Activated naive CD8-positive, alpha-beta T cell treated with anti-CD3 and anti-CD28 coated beads, Interleukin-2, amount 50 U/mL, for 16 hours (primary cell): ENCODE measurements around the gene VTI1A.

Experiments used
- DNase-seq: peaks from one replicate; pipeline ENCODE4 v3.0.0-alpha.2; 2020; ENCODE audit warnings: low read depth, low spot score

The VTI1A gene

DNA sequence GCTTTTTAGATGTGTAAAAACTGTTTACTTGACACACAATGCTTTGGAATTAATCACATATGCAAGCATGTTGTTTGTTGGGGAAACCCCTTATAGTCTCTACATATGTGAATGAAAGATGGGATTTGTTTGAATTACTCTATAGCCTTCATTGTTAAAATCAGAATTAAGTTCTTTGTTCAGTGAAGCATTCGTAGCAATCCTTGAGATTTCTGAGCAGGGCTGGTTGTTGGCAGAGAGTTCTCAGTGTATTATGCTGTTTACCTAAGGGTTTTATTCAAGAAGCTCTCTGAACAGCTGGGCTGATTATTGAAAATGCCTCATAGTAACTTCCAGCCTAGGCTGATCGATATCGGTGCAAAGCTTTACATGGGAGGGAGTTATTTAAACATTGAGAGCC is 190.9 kb downstream of the VTI1A start:
- no peak for DNase-seq

DNA sequence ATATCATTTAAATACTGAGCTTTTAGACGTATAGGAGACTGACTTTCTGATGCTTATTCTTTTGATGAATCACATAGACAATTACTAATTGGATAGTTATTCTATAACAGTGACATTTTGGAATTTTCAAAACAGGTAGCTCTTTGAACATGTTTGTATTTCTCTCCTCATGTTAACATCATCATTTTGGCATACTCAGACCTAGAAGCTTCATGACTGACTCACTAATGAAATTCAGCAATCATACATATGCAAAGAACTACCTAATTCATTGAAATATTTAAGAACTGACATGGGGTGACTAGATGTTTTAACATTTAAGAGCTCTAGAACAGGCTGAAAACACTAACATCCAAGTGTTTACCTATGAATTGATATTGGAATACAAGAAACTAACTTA is 192.3 kb downstream of the VTI1A start:
- no peak for DNase-seq

DNA sequence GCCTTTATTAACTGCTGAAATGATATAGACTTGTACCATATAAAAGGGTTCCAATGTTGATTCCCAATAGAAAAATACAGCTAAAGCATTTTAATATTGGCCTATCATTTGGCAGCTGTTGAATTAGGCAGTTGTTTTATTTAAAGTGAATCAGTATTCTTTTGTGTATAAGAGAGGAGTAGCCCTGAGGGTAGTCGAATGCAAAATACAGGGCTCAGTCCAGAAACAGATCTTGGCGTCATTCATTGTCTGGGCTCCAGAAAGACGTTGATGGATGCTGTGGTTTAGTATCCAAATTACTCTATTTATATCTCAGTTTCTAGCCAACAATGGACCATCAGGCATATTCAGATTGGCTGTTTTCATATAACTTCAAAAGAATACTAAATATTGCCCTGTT is 193.6 kb downstream of the VTI1A start:
- no peak for DNase-seq

DNA sequence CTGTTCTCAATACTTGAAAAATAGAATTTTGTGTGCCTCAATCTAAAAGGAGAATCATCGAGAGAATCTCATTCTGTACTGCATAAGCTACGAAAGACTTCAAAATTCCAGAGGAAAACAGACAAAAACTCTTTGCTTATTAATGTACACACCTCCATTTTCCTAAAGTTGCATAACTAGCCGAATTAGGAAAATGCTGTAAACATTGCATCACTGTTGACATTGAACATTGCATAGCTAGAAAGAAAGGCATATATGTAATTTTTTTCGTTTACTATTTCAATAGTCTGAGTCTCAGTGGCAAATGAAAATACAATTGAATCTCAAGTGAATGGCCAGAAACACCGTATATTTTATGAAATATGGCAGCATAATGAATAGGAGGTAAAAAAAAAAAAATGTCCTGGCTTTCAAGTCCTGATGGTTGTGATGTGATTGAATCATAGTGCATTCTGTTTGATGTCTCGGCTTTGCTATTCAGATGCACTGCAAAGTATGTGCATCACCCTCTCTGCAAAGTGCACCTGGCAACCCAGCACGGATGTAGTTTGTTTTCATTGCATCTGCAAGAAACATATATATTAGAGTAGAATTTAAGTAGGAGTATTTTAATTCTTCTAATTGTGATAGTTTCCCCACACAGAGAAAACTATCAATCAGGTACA is 196.7 kb downstream of the VTI1A start:
- DNase-seq = no peak

DNA sequence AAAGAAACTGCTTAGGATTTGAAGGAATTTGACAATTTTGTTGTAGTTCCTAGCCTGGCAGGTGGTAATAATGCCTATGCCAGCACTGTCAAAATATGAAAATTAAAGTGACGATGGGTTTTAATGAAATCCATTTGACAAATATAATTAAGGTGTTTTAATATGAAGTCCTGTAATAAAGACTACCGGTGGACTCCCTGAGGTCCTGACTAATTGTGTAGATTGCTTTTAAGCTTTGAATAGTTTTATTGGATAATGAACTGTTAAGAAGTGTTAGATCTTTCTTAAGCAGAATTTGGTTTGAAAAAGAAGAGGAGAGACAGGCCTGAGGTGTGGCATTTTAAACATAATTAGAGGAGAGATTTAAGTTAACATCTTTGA is 197.2 kb downstream of the VTI1A start:
- DNase-seq = no peak

- DNase-seq = no peak
Observed at GRCh38 chr10:112649006-112649821, 202.2 kb downstream of the VTI1A start.

- DNase-seq = no peak
Observed at GRCh38 chr10:112649822-112650152, 202.8 kb downstream of the VTI1A start.

- no peak for DNase-seq
Observed at GRCh38 chr10:112650588-112651030, 203.6 kb downstream of the VTI1A start.

DNA sequence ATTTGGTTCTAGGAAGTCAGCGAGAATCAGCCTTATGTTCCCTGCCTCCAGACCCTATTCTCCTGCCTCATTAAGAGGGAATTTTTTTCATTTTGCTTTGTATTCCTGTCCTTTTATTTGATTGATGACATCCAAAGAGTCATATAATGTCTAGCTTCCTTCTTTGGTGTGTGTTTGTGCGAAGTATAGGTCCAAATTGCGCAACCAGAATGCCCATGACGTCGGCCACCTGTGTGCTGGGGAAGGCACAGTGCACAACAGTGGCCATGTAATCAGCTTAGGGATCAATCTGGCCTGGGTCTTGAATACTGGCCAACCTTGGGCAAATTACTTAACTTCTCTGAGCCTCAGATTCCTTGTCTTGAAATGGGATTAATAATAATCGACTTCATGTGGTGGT is 206.2 kb downstream of the VTI1A start:
- no peak for DNase-seq

- DNase-seq = no peak
Observed at GRCh38 chr10:112653851-112654250, 206.8 kb downstream of the VTI1A start.

DNA sequence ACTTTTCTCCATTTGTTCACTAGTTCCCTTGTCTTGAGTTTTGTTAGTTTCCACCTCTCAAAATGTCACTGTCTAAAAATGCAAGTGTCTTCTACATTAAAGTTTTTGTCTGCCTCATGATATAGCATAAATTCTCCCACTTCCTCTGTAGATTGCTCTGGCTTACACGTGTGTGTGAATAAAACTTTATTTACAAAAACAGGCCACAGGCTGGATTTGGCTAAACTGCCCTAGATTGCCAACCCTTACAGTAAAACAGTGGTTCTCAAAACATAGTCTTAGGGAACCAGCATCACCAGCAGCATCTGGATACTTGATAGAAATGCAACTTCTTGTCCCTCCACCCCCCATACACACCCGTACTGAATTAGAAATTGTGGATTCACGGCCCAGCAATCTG is 207.8 kb downstream of the VTI1A start:
- DNase-seq = no peak

GRCh38 chr10:112655722-112656121 is 208.7 kb downstream of the VTI1A start:
- no peak for DNase-seq

DNA sequence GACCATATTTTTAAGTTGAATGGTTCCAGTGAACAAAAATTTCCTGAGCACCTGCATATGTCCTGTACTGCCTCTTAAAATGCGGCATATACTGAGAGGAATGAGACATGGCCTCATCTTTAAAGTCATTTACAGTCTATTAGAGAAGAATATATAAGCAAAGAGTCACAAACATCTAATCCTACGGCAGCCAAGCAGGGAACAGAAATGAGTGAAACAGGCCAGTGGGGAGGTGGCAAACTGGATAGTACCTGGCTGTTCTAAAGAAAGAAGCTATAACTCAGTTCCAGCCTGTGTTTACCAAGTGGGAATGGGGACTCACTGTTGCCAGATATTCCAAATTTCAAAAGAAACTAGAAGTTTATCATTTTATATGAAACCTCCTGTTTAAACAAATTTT is 211.4 kb downstream of the VTI1A start:
- no peak for DNase-seq

DNA sequence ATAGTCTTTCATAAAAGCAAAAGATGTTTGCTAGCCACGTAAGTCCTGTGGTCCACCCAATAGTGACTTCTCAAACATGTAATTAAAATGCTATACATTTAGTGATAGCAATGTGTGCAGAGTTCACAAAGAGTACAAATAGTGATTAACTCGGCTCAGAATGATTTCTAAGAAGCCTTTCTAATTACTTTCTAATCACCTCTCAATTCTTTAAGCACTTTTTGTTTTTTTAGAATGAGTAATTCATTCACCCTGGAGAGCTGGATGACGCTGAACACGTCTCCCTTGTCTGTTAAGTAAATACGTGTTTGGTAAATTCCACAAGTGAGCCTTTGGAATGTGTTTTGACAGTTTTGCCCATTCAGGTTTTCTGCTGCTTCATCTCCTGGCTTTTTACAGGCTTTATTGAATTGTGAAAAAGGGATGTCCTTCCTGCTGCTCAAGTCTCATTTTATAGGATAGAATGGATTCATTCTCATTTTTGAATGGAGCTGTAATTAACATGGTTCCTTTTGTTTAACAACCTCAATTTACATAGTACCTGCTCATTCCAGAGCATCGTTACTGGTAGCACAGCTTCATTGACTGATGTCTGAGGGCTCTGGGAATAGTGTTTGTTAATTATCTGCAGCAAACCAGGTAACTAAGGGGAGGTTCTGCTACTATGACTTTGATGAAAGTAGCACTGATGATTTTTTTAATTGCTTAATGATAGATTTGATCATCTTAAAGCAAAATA is 212.1 kb downstream of the VTI1A start:
- no peak for DNase-seq

- no peak for DNase-seq
Observed at GRCh38 chr10:112663234-112664125, 216.5 kb downstream of the VTI1A start.

DNA sequence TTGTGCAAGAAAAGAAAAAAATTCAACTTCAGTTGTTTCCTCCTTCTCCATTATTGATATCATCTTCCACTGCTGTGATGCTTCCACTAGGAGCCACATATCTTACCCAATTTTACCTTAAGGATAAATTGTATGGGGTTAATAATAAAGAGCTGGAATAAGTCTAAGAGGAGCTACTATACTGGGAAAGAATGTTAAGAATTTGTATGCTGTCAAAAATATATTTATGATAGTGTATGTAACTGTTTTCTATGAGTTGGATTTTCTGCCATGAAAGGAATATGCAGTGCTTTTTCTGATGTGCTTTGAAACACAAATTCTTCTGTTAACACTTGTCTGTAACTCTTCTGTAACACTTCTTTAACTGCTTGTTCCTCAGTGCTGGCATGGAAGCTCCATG is 219.1 kb downstream of the VTI1A start:
- no peak for DNase-seq

DNA sequence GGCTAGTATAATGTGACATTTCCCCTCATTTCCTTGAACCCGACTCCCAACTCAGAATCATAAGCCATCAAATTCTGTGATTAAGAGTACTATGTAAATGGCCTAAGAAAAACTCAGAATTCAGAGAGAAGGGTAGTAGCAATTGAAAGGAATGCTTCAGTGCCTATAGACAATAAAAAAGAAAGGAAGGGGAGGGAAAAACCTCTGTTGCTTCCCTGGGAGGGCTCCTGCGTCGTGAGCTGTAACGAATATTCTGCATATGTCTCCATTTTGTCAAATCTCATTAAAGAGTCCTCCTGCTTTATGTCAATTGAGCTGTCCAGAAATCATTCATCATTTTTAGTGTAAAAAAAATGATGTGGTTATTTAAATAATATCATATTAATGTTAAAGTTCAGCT is 223.0 kb downstream of the VTI1A start:
- DNase-seq = no peak

DNA sequence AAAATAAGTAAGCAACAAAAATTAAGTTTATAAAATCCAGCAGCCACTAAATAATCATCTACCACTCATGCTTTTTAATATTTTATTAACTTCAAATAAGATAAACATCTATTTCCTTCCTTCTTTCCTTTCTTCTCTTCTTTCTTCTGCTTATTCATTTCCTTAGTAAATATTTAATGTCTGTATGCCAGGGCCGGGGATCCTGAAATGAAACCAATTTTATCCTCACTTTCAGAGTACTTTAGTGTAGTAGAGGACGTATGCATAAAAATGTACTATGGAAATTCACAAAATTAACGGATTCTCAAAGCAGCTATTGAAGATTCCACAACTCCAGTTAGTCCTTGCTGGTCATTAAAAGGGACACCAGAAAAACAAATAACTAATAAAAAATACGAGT is 224.7 kb downstream of the VTI1A start:
- no peak for DNase-seq

GRCh38 chr10:112672706-112673105 is 225.7 kb downstream of the VTI1A start:
- no peak for DNase-seq

DNA sequence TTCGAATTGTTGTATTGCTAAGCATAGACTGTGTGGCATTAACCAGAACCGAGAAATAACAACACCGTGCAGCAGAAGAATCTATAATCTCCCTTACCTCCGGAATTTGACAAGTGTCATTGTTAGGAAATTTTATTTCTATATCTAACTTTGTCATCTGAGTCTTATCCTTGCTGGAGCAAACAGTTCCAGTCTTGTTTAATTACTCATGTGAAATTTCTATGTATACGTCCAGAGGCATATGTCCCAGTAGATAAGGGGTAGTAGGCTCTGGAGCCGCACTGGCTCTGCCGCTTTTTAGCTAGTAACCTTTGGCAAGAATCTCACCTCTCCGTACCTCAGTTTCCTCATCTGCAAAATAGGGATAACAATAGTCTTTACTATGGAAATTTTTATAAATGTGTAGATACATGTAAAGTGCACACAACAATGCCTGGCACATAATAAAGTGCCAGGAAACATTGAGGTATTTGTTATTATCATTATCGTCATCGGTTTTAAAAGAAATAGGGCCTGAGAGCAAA is 228.6 kb downstream of the VTI1A start:
- no peak for DNase-seq

- DNase-seq = no peak
Observed at GRCh38 chr10:112677689-112678088, 230.7 kb downstream of the VTI1A start.

- no peak for DNase-seq
Observed at GRCh38 chr10:112678581-112678980, 231.6 kb downstream of the VTI1A start.
